Measurements from ENCODE around the gene ARL6IP5. TPM values are rescaled to one million over a fixed set of nuclear protein-coding genes. Genes with fewer than 3 reads are reported as not detected.
A peak's percentile ranks its signal among the peaks of the same experiment; 100 is the strongest.

Gene ARL6IP5
- total RNA-seq, 2 donors from 2014 or later = 34.6 to 73.9 TPM

- H3K27ac ChIP-seq = peak overlapping the region; percentile 89 to 96 (median 94)
- intact Hi-C loops (cut with DNase I) = no loop called here
- 0% methylated on average over 21 to 26 of the region's 26 CpGs for WGBS, 2 donors
- H3K9me3 ChIP-seq = no peaks in the 10 kb centered on the region
- ATAC-seq (peak; percentile 2), DNase-seq (peak; percentile 22 to 46 (median 30))
- TF ChIP-seq POLR2A (IDR thresholded peaks at IDR 0.05) (no peak), CTCF (IDR thresholded peaks at IDR 0.05) (no peak)
- H3K27me3 ChIP-seq = no peaks in the 10 kb centered on the region
- peak overlapping the region; percentile 50 to 89 for H3K4me3 ChIP-seq
- no peaks in the 10 kb centered on the region for H3K36me3 ChIP-seq (replicated peaks in 1 of 2; ENCODE audit: insufficient read depth in 1 of 2, low read depth in 2 of 2)
- H3K4me1 ChIP-seq = peaks cover 74% of the 10 kb centered on the region
These were observed 563 bp downstream of the ARL6IP5 start for GRCh38 chr3:69085168-69085832.

GRCh38 chr3:69085833-69086722, 1.3 kb downstream of the ARL6IP5 start:
- WGBS, 2 donors = 0% methylated on average over 8 of the region's 8 CpGs
- TF ChIP-seq POLR2A (IDR thresholded peaks at IDR 0.05) = peak; percentile 59 to 68 (median 63)
- TF ChIP-seq CTCF (IDR thresholded peaks at IDR 0.05) = no peak
- peaks cover 74% of the 10 kb centered on the region for H3K4me1 ChIP-seq

GRCh38 chr3:69087030-69087791, 2.5 kb downstream of the ARL6IP5 start:
- 61 to 62% methylated on average over 3 of the region's 3 CpGs for WGBS, 2 donors
- ATAC-seq (no peak), DNase-seq (no peak)
- intact Hi-C loops (cut with DNase I) = no loop called here
- Histone ChIP-seq H3K27me3 (no peaks in the 10 kb centered on the region), H3K36me3 (replicated peaks in 1 of 2; ENCODE audit: insufficient read depth in 1 of 2, low read depth in 2 of 2) (no peaks in the 10 kb centered on the region), H3K9me3 (no peaks in the 10 kb centered on the region), H3K27ac (peak overlapping the region; percentile 59 to 96 (median 94)), H3K4me3 (no peak overlapping the region), H3K4me1 (peaks cover 85% of the 10 kb centered on the region)
- TF ChIP-seq POLR2A (IDR thresholded peaks at IDR 0.05) = no peak
- TF ChIP-seq CTCF (IDR thresholded peaks at IDR 0.05) = no peak

More at GRCh38 chr3:69085833-69086722, 1.3 kb downstream of the ARL6IP5 start:
- no peaks in the 10 kb centered on the region for H3K27me3 ChIP-seq
- peak; percentile 63 for ATAC-seq
- intact Hi-C loops (cut with DNase I) = no loop called here
- no peaks in the 10 kb centered on the region for H3K36me3 ChIP-seq (replicated peaks in 1 of 2; ENCODE audit: insufficient read depth in 1 of 2, low read depth in 2 of 2)
- DNase-seq = peak; percentile 90 to 98 (median 94)
- H3K27ac ChIP-seq = peak overlapping the region; percentile 89 to 96 (median 94)
- no peaks in the 10 kb centered on the region for H3K9me3 ChIP-seq
- H3K4me3 ChIP-seq = peak overlapping the region; percentile 50 to 89

GRCh38 chr3:69088063-69088462, 3.3 kb downstream of the ARL6IP5 start:
- intact Hi-C loops (cut with DNase I) = no loop called here
- 50% methylated on average over 2 of the region's 2 CpGs for WGBS, 2 donors
- ATAC-seq = no peak
- no peak overlapping the region for H3K4me3 ChIP-seq
- H3K27me3 ChIP-seq = no peaks in the 10 kb centered on the region
- no peak for DNase-seq
- peaks cover 88% of the 10 kb centered on the region for H3K4me1 ChIP-seq
- no peaks in the 10 kb centered on the region for H3K9me3 ChIP-seq
- no peaks in the 10 kb centered on the region for H3K36me3 ChIP-seq (replicated peaks in 1 of 2; ENCODE audit: insufficient read depth in 1 of 2, low read depth in 2 of 2)
- peak overlapping the region in 1 of 4 donors; percentile 96 for H3K27ac ChIP-seq
- TF ChIP-seq CTCF (IDR thresholded peaks at IDR 0.05) (no peak), POLR2A (IDR thresholded peaks at IDR 0.05) (no peak)
